ENCODE data around the gene TUBGCP2.
"Not testable (repeated sequence)": the region's sequence is repeated elsewhere in the genome, so short reads cannot be mapped to it uniquely, and the experiment has no call there.

The TUBGCP2 gene

DNA sequence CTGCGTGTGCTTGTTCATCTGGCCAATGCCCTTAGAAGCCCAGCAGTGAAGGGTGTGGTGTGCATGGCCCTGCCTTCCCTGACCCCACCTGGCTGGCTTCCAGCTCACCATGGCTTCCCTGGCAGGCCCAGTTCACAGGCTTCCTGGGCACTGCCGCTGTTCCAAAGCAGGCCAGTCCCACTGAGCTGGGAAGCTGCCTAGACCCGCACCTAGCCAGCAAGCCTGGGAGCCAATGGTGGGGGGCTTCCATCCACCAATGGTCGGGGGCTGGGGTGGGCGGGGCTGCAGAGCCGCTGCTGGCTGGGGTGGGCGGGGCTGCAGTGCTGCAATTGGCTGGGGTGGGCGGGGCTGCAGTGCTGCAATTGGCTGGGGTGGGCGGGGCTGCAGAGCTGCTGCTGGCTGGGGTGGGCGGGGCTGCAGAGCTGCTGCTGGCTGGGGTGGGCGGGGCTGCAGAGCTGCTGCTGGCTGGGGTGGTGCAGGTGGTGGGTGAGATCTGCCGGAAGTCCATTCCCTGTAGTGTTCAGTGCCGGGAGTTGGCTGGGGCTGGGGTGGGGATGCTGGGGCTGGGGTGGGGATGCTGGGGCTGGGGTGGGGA, 15.6 kb upstream of the TUBGCP2 start:
- peak; percentile 54 to 63 for DNase-seq

GRCh38 chr10:133322064-133322709, 13.5 kb upstream of the TUBGCP2 start:
- DNase-seq = not testable (repeated sequence)

- not testable (repeated sequence) for DNase-seq
Observed at GRCh38 chr10:133320852-133321422, 12.3 kb upstream of the TUBGCP2 start.

GRCh38 chr10:133318494-133319127, 9.9 kb upstream of the TUBGCP2 start:
- DNase-seq = peak; percentile 43 to 64

DNA sequence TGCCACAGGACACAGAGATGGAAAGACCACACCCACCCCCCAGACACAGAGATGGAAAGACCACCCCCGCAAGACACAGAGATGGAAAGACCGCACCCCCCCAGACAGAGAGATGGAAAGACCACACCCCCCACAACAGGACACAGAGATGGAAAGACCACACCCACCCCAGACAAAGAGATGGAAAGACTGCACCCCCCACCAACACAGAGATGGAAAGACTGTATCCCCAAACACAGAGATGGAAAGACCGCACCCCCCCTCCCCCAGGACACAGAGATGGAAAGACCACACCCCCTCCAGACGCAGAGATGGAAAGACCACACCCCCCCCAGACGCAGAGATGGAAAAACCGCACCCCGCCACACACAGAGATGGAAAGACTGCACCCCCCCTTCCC, 8.1 kb upstream of the TUBGCP2 start:
- no peak for DNase-seq

GRCh38 chr10:133316266-133316665, 7.6 kb upstream of the TUBGCP2 start:
- DNase-seq = no peak

- DNase-seq = no peak
Observed at GRCh38 chr10:133315847-133316246, 7.2 kb upstream of the TUBGCP2 start.

- DNase-seq = no peak
Observed at GRCh38 chr10:133314911-133315310, 6.2 kb upstream of the TUBGCP2 start.

GRCh38 chr10:133313192-133313591, 4.5 kb upstream of the TUBGCP2 start:
- no peak for DNase-seq

DNA sequence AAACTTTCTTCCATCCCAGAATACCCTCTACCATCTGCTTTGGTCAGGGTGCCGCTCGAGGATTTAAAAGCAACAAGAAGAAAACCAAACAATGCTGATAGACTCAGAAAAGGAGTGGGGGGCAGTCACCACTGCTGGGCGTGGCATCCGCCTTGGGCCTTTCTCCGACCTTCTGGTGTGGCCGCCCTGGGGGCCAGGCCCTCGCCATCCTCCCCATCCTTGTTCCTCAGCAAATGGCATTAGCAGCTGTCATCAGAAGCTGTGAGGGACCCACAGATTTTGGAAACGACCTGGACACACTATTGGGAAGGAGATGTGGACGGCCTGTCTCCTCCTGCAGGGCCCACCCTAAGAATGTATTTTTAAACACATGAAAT, 4.1 kb upstream of the TUBGCP2 start:
- no peak for DNase-seq

DNA sequence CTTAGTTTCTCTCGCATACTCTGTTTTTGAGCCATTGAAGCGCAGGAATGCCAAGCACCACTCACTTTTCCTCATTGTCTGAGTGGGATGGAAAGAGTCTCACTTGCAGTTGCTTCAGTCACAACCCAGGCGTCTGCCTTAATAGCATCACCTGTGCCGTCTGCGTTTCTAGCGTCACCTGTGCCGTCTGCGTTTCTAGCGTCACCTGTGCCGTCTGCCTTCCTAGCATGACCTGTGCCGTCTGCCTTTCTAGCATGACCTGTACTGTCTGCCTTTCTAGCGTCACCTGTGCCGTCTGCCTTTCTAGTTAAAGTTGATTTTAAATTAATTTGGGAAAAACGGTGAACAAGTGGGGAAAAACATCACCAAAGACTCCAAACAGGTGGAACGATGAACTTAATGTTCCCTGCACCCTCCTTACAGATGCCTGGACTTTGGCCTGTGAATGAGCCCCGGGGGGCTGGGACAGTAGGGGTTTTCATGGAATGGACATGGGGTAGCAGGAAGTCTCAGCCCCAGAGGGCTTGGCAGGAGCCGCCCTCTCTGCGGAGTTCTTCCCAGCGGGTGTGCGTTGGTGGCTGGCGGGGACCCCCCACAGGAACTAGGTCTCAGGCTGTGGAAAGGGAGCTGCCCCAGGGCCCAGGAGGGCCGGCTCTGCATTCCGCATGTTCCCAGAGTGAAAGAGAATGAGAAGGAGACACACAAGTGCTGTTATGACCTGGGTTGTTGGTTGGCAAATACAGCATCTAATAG, 3.5 kb upstream of the TUBGCP2 start:
- no peak for DNase-seq

GRCh38 chr10:133311570-133311969, 2.9 kb upstream of the TUBGCP2 start:
- no peak for DNase-seq

DNA sequence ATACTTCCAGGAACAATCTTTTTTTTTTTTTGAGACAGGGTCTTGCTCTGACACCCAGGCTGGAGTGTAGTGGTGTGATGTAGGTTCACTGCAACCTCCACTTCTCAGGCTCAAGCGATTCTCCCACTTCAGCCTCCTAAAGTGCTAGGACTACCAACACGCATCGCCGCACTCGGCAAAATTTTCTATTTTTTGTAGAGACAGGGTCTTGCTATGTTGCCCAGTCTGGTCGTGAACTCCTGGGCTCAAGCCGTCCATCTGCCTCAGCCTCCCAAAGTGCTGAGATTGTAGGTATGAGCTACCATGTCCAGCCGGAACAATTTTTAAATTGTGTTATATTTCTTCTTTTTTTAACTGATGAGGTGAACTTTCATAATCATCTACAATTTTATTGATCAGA, 2.1 kb upstream of the TUBGCP2 start:
- DNase-seq = no peak

DNA sequence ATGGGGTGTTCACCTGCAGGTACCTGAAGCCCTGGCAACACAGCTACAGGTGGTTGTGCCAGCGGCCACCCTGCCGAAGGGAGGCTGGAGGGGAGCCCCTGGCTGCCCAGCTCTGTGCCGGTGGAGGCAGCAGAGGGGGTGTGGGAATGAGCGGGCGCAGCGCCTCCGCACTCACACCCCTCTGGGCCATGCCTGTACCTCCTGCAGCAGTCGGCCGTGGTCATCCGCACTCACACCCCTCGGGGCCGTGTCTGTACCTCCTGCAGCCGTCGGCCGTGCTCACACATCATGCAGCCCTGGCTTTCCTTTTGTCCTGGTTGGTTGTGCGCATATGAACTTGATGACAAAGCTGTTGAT, 1.7 kb upstream of the TUBGCP2 start:
- no peak for DNase-seq

DNA sequence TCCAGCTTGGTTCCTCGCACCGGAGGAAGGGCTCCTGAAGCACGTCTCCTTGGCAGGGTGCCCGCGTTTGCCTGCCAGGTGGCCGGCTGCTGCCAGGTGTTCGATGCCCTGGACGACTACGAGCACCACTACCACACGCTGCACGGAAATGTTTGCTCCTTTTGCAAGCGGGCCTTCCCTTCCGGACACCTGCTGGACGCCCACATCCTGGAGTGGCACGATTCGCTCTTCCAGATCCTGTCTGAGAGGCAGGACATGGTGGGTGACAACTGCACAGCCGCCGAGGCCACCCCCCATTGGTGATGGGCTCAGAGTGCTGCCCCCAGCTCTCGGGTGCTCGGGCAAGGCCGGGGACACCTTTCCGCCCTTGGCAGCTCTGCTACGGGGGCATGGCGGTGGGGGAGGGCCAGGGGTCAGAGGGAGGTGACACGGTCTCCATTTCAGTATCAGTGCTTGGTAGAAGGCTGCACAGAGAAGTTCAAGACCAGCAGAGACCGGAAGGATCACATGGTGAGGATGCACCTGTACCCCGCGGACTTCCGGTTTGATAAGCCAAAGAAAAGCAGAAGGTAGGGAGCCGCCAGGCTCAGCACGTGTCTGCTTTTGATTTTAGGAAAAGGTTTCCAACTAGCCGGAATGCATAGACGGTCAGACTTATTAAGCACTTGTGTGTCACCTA, 1.2 kb upstream of the TUBGCP2 start:
- no peak for DNase-seq

GRCh38 chr10:133309100-133309719, 538 bp upstream of the TUBGCP2 start:
- DNase-seq = peak; percentile 84 to 94

DNA sequence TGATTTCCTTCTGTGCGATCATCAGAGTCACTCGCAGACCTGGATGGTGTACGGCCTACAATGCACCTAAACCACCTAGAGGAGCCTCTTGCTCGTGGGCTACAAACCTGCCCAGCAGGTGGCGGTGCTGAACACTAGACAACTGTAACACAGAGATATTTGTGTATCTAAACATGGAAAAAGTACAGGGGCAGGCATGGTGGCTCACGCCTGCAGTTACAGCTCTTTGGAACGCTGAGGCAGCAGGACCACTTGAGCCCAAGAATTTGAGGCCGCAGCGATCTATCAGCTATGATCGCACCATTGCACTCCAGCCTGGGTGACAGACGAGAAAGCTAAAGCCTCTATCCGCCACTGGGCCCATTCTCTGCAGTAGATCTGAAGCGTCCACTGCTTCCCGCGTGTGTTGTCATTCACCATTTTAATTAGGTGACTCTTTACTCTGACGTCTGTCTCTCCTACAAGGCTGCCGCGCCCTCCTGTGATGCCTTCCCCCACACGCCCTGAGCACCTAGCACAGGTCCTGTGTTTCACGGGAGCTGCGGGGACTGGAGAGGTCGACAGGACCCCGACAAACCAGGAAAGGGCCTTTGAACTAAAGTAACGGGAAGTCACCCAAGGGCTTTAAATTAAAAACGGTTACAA, 774 bp downstream of the TUBGCP2 start:
- peak; percentile 82 to 83 for DNase-seq

DNA sequence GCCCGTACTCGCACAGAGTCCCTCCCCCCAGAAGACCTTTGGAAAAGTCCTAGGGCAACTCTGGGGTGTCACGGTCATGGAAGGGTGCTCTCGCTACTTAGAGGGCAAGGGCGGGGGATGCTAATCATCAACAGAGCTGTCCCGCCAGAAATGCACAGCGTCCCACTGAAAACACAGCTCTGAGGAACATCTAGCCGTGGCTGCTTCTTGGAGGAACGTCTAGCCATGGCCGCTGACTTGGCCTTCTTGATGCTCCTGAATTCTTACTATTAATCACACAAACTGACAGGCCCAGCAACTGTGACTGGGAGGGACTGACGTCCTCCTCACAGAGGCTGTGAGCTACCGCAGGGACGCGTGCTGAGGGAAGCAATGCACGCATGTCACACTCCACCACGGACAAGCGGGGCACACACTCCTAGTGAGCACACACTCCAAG, 1.7 kb downstream of the TUBGCP2 start:
- no peak for DNase-seq

GRCh38 chr10:133306097-133306476, 2.6 kb downstream of the TUBGCP2 start:
- no peak for DNase-seq

- DNase-seq = no peak
Observed at GRCh38 chr10:133303206-133303605, 5.5 kb downstream of the TUBGCP2 start.

DNA sequence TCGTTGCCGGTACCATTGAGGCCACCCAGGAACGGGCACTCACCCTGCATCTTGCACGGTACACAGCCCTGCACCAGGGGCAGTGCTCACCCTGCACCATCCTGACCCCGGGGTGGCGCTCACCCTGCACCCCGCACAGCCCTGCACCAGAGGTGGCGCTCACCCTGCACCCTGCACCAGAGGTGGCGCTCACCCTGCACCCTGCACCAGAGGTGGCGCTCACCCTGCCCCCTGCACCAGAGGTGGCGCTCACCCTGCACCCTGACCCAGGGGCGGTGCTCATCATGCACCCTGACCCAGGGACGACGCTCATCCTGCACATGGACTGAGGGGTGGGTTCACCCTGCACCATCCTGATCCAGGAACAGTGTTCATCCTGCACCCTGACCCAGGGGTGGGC, 6.4 kb downstream of the TUBGCP2 start:
- no peak for DNase-seq

DNA sequence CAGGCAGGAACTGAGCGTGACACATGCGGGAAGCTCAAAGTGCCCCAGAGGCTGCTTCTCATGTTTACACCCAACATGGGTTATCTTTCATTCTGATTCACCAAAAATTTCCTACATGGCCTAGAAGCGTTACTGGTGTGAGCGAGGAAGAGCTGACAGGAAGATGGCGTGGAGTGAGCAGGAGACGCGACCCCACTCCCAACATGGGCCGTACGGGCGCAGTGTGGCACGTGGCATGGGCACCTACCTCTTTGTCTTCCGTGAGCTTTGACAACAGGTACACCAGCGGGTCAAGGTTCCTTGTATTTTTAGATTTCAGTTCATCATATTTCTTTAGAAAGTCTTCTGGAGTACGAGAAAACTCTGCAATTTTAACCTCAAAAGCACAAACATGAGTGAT, 8.9 kb downstream of the TUBGCP2 start:
- no peak for DNase-seq

Measured in stimulated activated CD4-positive, alpha-beta T cell treated with anti-CD3 and anti-CD28 coated beads, Interleukin-4, amount 100 ng/mL, for 4 hours (primary cell).